ENCODE results near the gene CCDC6.

DNA sequence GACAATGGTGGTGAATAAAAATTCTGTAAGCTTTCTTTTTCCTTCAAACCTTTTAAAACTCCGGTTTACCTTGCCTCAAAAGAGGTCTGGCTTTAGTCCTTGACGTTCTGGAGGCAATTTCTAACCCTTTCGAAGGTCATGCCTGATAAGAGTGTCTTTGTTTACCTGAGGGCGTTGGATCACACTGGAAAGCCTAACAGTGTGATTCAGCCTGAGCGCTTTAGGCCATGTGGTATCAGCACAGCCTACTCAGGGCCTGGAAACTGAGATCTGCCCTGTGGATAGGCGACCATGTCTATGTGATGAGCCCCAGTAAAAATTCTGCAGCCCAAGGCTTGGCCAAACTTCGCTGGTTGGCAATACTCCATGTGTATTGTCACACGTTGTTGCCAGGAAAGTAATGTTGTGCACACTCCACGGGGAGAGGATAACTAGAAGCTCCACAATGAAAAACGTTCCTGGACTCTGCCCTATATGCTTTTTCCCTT is 10.7 kb downstream of the CCDC6 start:
- TF ChIP-seq, protein P1, sequence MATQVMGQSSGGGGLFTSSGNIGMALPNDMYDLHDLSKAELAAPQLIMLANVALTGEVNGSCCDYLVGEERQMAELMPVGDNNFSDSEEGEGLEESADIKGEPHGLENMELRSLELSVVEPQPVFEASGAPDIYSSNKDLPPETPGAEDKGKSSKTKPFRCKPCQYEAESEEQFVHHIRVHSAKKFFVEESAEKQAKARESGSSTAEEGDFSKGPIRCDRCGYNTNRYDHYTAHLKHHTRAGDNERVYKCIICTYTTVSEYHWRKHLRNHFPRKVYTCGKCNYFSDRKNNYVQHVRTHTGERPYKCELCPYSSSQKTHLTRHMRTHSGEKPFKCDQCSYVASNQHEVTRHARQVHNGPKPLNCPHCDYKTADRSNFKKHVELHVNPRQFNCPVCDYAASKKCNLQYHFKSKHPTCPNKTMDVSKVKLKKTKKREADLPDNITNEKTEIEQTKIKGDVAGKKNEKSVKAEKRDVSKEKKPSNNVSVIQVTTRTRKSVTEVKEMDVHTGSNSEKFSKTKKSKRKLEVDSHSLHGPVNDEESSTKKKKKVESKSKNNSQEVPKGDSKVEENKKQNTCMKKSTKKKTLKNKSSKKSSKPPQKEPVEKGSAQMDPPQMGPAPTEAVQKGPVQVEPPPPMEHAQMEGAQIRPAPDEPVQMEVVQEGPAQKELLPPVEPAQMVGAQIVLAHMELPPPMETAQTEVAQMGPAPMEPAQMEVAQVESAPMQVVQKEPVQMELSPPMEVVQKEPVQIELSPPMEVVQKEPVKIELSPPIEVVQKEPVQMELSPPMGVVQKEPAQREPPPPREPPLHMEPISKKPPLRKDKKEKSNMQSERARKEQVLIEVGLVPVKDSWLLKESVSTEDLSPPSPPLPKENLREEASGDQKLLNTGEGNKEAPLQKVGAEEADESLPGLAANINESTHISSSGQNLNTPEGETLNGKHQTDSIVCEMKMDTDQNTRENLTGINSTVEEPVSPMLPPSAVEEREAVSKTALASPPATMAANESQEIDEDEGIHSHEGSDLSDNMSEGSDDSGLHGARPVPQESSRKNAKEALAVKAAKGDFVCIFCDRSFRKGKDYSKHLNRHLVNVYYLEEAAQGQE (IDR thresholded peaks at IDR 0.05; ENCODE audit: insufficient read depth in 1 of 2, low read depth in 2 of 2, low read length in 2 of 2): no peak
- TF ChIP-seq TAF1 (IDR thresholded peaks at IDR 0.05; ENCODE audit: borderline replicate concordance, insufficient read depth, low read length): no peak

Measured in PFSK-1 (cell line).